K562 (cell line): ENCODE measurements around the gene OPCML. TPM values are rescaled to one million over a fixed set of nuclear protein-coding genes. Genes with fewer than 3 reads are reported as not detected.

Experiments used
- BCL6 ChIP-seq: fragments of 250-450 bp; sonication (Bioruptor Pico); IDR thresholded peaks from 2 replicates; pipeline ENCODE4 v1.4.0; 2020
- FOXJ3 ChIP-seq: sonication (generic); formaldehyde crosslinking; IDR thresholded peaks from 2 replicates; pipeline ENCODE4 v1.4.0; 2020; ENCODE audit warnings: mild to moderate bottlenecking, missing genetic modification reagents
- polyA plus RNA-seq, 8 experiments: library from polyadenylated mRNA; depleted of rRNA in 4 of 8; stranded (reverse) in 5 of 8; unstranded in 3 of 8; fragments of >200 nt; fragmentation: Nextera tagmentation in 2 of 8; fragmentation: Illumina TruSeq in 1 of 8; extraction: Ambion mirVana in 2 of 8; extraction: Trizol in 1 of 8; gene quantifications; 2 replicates each; pipeline versions ENCODE4 v1.2.1 to v1.2.3, GENCODE V29; 2011 to 2014; ENCODE audit warnings: inconsistent platforms in 1 of 8, missing spikeins in 1 of 8
- total RNA-seq, 7 experiments: library from RNA; depleted of rRNA in 6 of 7; stranded (reverse); fragments of >200 nt in 6 of 7; fragmentation: Illumina TruSeq in 2 of 7; extraction: Trizol in 2 of 7; gene quantifications; 2 replicates each; pipeline versions ENCODE4 v1.2.1 to v1.2.3, GENCODE V29; 2011 to 2021; ENCODE audit warnings: low replicate concordance in 1 of 7
- TF ChIP-seq, protein P1 (sequence below): fragments of 450-650 bp; IDR thresholded peaks from 2 replicates; pipeline ENCODE4 v1.6.1; 2016; ENCODE audit warnings: low read depth

Gene OPCML
- total and polyA plus RNA-seq, 9 of the 15 experiments (the other 6 are each of a cell fraction or from before 2014, with no cell fraction given): not detected

DNA sequence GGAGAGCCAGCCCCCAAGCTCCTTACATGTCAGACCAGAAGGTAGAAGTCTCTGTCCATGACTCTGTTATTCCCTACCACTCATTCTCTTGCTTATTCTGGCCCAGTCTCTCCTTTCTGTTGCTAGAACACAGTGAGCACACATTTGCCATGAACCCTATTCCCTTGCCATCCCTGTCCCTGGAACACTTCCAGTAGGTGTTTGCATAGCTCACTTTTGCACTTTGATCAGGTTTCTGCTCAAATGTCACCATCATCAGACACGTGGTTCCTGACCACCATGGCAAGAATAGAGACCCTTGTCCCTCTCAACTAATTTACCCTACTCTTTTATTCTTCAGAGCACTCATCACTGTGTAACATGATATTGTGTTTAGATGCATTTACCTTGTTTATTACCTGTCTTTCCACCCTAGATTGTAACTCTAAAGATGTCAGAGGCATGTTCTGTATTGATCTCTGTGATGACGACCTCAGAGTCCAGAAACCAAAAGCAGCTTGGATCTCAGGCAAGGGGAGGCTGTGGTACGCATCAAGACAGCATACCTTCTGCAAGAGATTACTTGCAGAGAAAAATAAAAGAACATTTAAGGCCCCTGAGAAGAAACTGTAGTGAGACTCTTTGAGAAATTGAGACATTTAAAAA, 606.4 kb downstream of the OPCML start (continued):
- TF ChIP-seq, protein P1, sequence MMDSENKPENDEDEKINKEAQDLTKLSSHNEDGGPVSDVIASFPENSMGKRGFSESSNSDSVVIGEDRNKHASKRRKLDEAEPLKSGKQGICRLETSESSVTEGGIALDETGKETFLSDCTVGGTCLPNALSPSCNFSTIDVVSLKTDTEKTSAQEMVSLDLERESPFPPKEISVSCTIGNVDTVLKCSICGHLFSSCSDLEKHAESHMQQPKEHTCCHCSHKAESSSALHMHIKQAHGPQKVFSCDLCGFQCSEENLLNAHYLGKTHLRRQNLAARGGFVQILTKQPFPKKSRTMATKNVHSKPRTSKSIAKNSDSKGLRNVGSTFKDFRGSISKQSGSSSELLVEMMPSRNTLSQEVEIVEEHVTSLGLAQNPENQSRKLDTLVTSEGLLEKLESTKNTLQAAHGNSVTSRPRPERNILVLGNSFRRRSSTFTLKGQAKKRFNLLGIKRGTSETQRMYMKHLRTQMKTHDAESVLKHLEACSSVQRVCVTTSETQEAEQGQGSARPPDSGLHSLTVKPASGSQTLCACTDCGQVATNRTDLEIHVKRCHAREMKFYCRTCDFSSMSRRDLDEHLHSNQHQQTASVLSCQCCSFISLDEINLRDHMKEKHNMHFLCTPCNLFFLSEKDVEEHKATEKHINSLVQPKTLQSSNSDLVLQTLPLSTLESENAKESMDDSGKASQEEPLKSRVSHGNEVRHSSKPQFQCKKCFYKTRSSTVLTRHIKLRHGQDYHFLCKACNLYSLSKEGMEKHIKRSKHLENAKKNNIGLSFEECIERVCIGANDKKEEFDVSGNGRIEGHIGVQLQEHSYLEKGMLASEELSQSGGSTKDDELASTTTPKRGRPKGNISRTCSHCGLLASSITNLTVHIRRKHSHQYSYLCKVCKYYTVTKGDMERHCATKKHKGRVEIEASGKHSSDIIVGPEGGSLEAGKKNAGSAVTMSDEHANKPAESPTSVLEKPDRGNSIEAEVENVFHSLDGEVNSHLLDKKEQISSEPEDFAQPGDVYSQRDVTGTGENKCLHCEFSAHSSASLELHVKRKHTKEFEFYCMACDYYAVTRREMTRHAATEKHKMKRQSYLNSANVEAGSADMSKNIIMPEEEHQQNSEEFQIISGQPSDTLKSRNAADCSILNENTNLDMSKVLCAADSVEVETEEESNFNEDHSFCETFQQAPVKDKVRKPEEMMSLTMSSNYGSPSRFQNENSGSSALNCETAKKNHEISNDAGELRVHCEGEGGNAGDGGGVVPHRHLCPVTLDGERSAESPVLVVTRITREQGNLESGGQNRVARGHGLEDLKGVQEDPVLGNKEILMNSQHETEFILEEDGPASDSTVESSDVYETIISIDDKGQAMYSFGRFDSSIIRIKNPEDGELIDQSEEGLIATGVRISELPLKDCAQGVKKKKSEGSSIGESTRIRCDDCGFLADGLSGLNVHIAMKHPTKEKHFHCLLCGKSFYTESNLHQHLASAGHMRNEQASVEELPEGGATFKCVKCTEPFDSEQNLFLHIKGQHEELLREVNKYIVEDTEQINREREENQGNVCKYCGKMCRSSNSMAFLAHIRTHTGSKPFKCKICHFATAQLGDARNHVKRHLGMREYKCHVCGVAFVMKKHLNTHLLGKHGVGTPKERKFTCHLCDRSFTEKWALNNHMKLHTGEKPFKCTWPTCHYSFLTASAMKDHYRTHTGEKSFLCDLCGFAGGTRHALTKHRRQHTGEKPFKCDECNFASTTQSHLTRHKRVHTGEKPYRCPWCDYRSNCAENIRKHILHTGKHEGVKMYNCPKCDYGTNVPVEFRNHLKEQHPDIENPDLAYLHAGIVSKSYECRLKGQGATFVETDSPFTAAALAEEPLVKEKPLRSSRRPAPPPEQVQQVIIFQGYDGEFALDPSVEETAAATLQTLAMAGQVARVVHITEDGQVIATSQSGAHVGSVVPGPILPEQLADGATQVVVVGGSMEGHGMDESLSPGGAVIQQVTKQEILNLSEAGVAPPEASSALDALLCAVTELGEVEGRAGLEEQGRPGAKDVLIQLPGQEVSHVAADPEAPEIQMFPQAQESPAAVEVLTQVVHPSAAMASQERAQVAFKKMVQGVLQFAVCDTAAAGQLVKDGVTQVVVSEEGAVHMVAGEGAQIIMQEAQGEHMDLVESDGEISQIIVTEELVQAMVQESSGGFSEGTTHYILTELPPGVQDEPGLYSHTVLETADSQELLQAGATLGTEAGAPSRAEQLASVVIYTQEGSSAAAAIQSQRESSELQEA: no peak
- no peak for TF ChIP-seq FOXJ3
- TF ChIP-seq BCL6 (CRISPR knock-in tag): no peak
